HFFc6 (cell line): ENCODE results near the gene WDR12. TPM values are rescaled to one million over a fixed set of nuclear protein-coding genes. Genes with fewer than 3 reads are reported as not detected.

Source experiments
- DNase-seq: peaks from one replicate; pipeline ENCODE4 v3.0.0-alpha.2; 2018
- H3K27ac Mint-ChIP-seq: 2 replicates; pipeline ENCODE4 v1.8.0; 2020; ENCODE audit warnings: mild to moderate bottlenecking, mixed read lengths
- H3K27me3 Mint-ChIP-seq: 2 replicates; pipeline ENCODE4 v1.8.0; 2021; ENCODE audit warnings: mild to moderate bottlenecking, moderate library complexity, mixed read lengths; ENCODE audit not compliant: insufficient read depth
- H3K36me3 Mint-ChIP-seq: 2 replicates; pipeline ENCODE4 v1.8.0; 2021; ENCODE audit warnings: low read depth, mixed read lengths
- H3K4me1 Mint-ChIP-seq: 2 replicates; pipeline ENCODE4 v1.8.0; 2020; ENCODE audit warnings: low read depth, mixed read lengths
- H3K4me3 Mint-ChIP-seq: 2 replicates; pipeline ENCODE4 v1.8.0; 2020; ENCODE audit warnings: mild to moderate bottlenecking, moderate library complexity, mixed read lengths
- H3K9me3 Mint-ChIP-seq: 2 replicates; pipeline ENCODE4 v1.8.0; 2020; ENCODE audit warnings: mild to moderate bottlenecking, mixed read lengths
- CTCF ChIP-seq: fragments of 200-600 bp; sonication (generic); IDR thresholded peaks from 2 replicates; pipeline ENCODE4 v1.5.0; 2021; ENCODE audit warnings: antibody characterized with exemption, mild to moderate bottlenecking
- total RNA-seq, 6 experiments: library from RNA; stranded (reverse); fragmentation: NEBNext Ultra II Directional; extraction: Animal tissue kit (Norgen Biotek cat#: 25700); gene quantifications; 2 replicates in 1 of 6; 3 replicates in 5 of 6; pipeline ENCODE4 v1.2.3, GENCODE V29; 2021

Gene WDR12
- total RNA-seq, 6 experiments from 2014 or later = 48.4 to 77.0 (median 56.1) TPM

DNA sequence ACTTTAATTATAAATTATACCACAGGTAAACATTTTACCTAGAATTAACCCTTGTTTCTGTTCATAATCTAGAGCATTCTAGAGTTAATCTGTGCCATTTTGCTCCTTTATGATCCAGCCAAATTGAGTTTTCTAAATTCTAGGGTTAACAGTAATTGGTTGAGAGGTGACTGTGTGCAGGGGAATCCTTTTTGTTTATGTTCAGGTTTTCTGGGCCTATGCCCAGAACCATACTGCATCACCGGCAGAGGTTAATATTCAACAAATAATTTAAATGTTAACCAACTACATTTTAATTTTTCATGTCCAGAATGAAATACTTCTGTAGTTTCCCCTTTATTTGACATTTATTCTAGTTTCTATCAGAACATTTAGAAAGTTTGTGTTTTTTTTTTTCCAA lies 32.9 kb upstream of the WDR12 start:
- H3K9me3 Mint-ChIP-seq = peaks cover 11% of the 10 kb centered on the region; the same call in 1 of the 2 replicates
- peak overlapping the region; percentile 53 for H3K4me3 Mint-ChIP-seq
- H3K27me3 Mint-ChIP-seq = peaks cover 2% of the 10 kb centered on the region; the same call in 1 of the 2 replicates
- peak overlapping the region; percentile 42 for H3K27ac Mint-ChIP-seq
- H3K36me3 Mint-ChIP-seq = peaks cover 35% of the 10 kb centered on the region
- DNase-seq = peak; percentile 49
- TF ChIP-seq CTCF = no peak
- H3K4me1 Mint-ChIP-seq = peaks cover 31% of the 10 kb centered on the region

- peak; percentile 65 for DNase-seq
- peak overlapping the region; percentile 72 for H3K27ac Mint-ChIP-seq
- H3K4me3 Mint-ChIP-seq = no peak overlapping the region
- no peaks in the 10 kb centered on the region for H3K27me3 Mint-ChIP-seq
- H3K9me3 Mint-ChIP-seq = peaks cover 11% of the 10 kb centered on the region; the same call in 1 of the 2 replicates
- peaks cover 21% of the 10 kb centered on the region for H3K36me3 Mint-ChIP-seq
- TF ChIP-seq CTCF = no peak
- H3K4me1 Mint-ChIP-seq = peaks cover 31% of the 10 kb centered on the region
Measured at GRCh38 chr2:202941771-202942170, 30.3 kb upstream of the WDR12 start.

- Mint-ChIP-seq H3K9me3 (no peaks in the 10 kb centered on the region), H3K27ac (no peak overlapping the region), H3K4me3 (no peak overlapping the region), H3K36me3 (peaks cover 5% of the 10 kb centered on the region; the same call in 1 of the 2 replicates), H3K27me3 (no peaks in the 10 kb centered on the region), H3K4me1 (peaks cover 17% of the 10 kb centered on the region)
- no peak for TF ChIP-seq CTCF
- no peak for DNase-seq
Measured at GRCh38 chr2:202938960-202939359, 27.5 kb upstream of the WDR12 start.

DNA sequence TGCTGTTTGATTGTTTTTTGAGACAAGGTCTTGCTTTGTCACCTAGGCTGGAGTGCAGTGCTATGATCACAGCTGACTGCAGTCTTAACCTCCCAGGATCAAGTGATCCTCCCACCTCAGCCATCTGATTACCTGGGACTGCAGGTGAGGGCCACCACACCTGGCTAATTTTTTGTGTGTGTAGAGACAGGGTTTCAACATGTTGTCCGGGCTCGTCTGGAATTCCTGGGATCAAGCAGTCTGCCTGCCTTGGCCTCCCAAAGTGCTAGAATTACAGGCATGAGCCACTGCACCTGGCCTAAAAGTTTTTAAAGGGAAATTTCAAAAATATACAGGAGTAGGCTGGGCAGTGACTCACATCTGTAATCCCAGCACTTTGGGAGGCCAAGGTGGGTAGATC lies 23.0 kb upstream of the WDR12 start:
- no peaks in the 10 kb centered on the region for H3K27me3 Mint-ChIP-seq
- no peak overlapping the region for H3K4me3 Mint-ChIP-seq
- peaks cover 7% of the 10 kb centered on the region for H3K36me3 Mint-ChIP-seq
- peaks cover 37% of the 10 kb centered on the region for H3K4me1 Mint-ChIP-seq
- no peaks in the 10 kb centered on the region for H3K9me3 Mint-ChIP-seq
- TF ChIP-seq CTCF = no peak
- H3K27ac Mint-ChIP-seq = no peak overlapping the region
- DNase-seq = no peak

DNA sequence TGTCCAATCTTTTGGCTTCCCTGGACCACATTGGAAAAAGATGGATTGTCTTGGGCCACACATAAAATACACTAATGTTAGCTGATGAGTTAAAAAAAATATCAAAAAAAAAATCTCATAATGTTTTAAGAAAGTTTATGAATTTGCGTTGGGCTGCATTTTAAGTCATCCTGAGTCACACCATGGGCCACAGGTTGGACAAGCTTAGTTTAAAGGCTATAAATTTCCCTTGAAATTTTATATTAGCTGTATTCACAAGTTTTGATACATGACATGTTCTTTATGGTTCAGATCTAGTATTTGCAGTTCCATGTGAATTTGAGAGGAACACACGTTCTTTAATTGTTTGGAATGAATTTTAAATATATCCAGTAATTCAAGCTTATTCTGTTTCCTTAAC lies 22.5 kb upstream of the WDR12 start:
- no peak for TF ChIP-seq CTCF
- H3K27ac Mint-ChIP-seq = peak overlapping the region; percentile 88; the same call in 1 of the 2 replicates
- no peak overlapping the region for H3K4me3 Mint-ChIP-seq
- H3K4me1 Mint-ChIP-seq = peaks cover 37% of the 10 kb centered on the region
- H3K36me3 Mint-ChIP-seq = peaks cover 9% of the 10 kb centered on the region
- no peak for DNase-seq
- H3K27me3 Mint-ChIP-seq = no peaks in the 10 kb centered on the region
- no peaks in the 10 kb centered on the region for H3K9me3 Mint-ChIP-seq

- TF ChIP-seq CTCF = no peak
- peak overlapping the region; percentile 88 for H3K27ac Mint-ChIP-seq
- H3K9me3 Mint-ChIP-seq = no peaks in the 10 kb centered on the region
- H3K27me3 Mint-ChIP-seq = no peaks in the 10 kb centered on the region
- peak overlapping the region; percentile 21; the same call in 1 of the 2 replicates for H3K4me3 Mint-ChIP-seq
- peaks cover 37% of the 10 kb centered on the region for H3K4me1 Mint-ChIP-seq
- peaks cover 6% of the 10 kb centered on the region; the same call in 1 of the 2 replicates for H3K36me3 Mint-ChIP-seq
- DNase-seq = peak; percentile 55
Measured at GRCh38 chr2:202933139-202933510, 21.7 kb upstream of the WDR12 start.
